ENCODE measurements around the gene SLC38A8.

DNA sequence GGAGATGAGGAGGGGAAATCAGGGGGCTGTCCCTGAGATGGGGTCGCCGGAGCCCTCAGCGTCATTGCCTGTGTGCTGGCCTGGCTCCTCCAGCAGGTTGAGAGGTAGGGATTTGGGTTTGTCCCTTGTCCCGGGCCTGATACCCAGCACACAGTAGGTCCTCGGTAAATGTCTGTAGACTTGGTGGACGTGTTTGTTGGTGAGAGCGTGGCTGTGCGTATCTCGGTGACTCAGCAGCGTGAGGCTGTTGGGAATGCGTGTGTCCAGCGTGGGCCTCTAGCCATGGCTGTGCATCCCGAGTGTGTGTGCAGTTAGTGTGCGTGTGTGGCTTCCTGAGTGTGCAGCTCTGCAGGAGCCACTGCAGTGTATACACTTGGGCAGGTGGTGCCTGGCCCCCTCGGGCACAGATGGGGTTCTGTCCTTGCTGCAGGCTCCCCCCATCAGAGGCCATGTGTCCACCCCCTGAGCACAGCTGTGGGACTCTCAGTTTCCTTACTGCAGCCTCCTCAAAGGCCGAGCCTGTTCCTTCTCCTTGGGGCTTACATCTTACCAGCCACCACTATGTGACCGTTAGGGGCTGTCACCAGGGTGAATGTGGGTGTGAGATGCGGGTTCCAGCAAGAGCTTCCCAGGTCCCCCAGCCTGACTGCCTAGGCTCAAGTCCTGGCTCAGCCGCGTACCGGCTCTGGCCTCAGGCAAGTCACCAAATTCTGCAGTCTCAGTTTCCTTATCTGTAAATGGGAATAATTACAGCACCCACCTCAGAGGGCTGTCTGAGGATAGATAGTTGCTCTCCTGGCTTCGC, 68.8 kb downstream of the SLC38A8 start:
- TF ChIP-seq, protein P1, sequence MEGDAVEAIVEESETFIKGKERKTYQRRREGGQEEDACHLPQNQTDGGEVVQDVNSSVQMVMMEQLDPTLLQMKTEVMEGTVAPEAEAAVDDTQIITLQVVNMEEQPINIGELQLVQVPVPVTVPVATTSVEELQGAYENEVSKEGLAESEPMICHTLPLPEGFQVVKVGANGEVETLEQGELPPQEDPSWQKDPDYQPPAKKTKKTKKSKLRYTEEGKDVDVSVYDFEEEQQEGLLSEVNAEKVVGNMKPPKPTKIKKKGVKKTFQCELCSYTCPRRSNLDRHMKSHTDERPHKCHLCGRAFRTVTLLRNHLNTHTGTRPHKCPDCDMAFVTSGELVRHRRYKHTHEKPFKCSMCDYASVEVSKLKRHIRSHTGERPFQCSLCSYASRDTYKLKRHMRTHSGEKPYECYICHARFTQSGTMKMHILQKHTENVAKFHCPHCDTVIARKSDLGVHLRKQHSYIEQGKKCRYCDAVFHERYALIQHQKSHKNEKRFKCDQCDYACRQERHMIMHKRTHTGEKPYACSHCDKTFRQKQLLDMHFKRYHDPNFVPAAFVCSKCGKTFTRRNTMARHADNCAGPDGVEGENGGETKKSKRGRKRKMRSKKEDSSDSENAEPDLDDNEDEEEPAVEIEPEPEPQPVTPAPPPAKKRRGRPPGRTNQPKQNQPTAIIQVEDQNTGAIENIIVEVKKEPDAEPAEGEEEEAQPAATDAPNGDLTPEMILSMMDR (IDR thresholded peaks at IDR 0.05): no peak
- no peak for TF ChIP-seq EP300 (IDR thresholded peaks at IDR 0.05)
- TF ChIP-seq POLR2AphosphoS5 (IDR thresholded peaks at IDR 0.05): no peak
- no peak for TF ChIP-seq POLR2A (IDR thresholded peaks at IDR 0.05)
